Adrenal gland (tissue), 12 donors: Measurements from ENCODE around the gene ADAMTSL1. TPM values are rescaled to one million over a fixed set of nuclear protein-coding genes. Genes with fewer than 3 reads are reported as not detected.

ENCODE experiments used
- DNase-seq, 7 donors: peaks; one replicate each; pipeline ENCODE4 v3.0.0-alpha.2; 2019 to 2020
- H3K27ac ChIP-seq, 5 donors: fragments of 200-600 bp; sonication (generic) in 4 of 5; 1 replicate in 3 of 5; 2 replicates in 2 of 5; pipeline versions ENCODE4 v1.5.1 to v1.8.0; 2016 to 2020; ENCODE audit warnings: mild to moderate bottlenecking in 1 of 5
- H3K27me3 ChIP-seq: fragments of 200-600 bp; 2 replicates; pipeline ENCODE4 v1.8.0; 2021
- H3K36me3 ChIP-seq, 2 donors: fragments of 200-600 bp; replicated peaks in 1 of 2; 1 replicate in 1 of 2; 2 replicates in 1 of 2; pipeline versions ENCODE4 v1.5.1 to v1.8.0; 2018 to 2022
- H3K4me1 ChIP-seq, 2 donors: fragments of 200-600 bp; replicated peaks in 1 of 2; 1 replicate in 1 of 2; 2 replicates in 1 of 2; pipeline versions ENCODE4 v1.5.1 to v1.8.0; 2018 to 2021
- H3K4me3 ChIP-seq, 4 donors: fragments of 200-600 bp; sonication (generic) in 3 of 4; one replicate each; pipeline ENCODE4 v1.5.1; 2016 to 2018
- H3K9me3 ChIP-seq, 3 donors: fragments of 200-600 bp; sonication (generic) in 1 of 3; replicated peaks in 1 of 3; 1 replicate in 2 of 3; 2 replicates in 1 of 3; pipeline versions ENCODE4 v1.5.1 to v1.8.0; 2016 to 2021
- POLR2A ChIP-seq, 2 donors: fragments of 450-650 bp; IDR thresholded peaks; one replicate each; pipeline ENCODE4 v1.6.1; 2017; ENCODE audit warnings: antibody characterized with exemption in 2 of 2, mild to moderate bottlenecking in 2 of 2, moderate library complexity in 1 of 2
- WGBS, 4 donors: extraction: QIAGEN DNeasy Blood & Tissue Kit in 2 of 4; methylation state at CpG; one replicate each; pipeline versions ENCODE4 v1.1.5 to v1.1.7; 2013 to 2017; 5-methylcytosine and 5-hydroxymethylcytosine counted together
- intact Hi-C, 2 donors: fragments of 100-400 bp; cut with DNase I; formaldehyde crosslinking; loops; one replicate each; pipeline versions ENCODE4 v1.14.1 to v1.15.0; 2022 to 2023
- polyA plus RNA-seq, 3 donors: library from polyadenylated mRNA; stranded (reverse); fragments of 200-250 nt in 2 of 3; fragments of 350-450 nt in 1 of 3; fragmentation: Illumina TruSeq in 1 of 3; extraction: RNeasy Lipid Tissue Mini Kit (QIAGEN cat#74804) in 1 of 3; gene quantifications; one replicate each; pipeline ENCODE4 v1.2.3, GENCODE V29; 2013 to 2014
- total RNA-seq, 9 donors: library from RNA; depleted of rRNA in 4 of 9; stranded (reverse); fragments of >200 nt in 4 of 9; fragments of 120-200 nt in 1 of 9; fragmentation: NEBNext Ultra II Directional in 1 of 9; extraction: Animal tissue kit (Norgen Biotek cat#: 25700) in 1 of 9; gene quantifications; one replicate each; pipeline versions ENCODE4 v1.1.0 to v1.2.4, GENCODE V29; 2013 to 2023
- TF ChIP-seq, protein P1 (sequence below), 6 experiments: fragments of 450-650 bp in 4 of 6; fragments of 200-600 bp in 2 of 6; sonication (generic) in 1 of 6; IDR thresholded peaks; 1 replicate in 5 of 6; 2 replicates in 1 of 6; pipeline versions ENCODE4 v1.5.1 to v1.8.0; 2016 to 2021; ENCODE audit warnings: antibody characterized with exemption in 6 of 6, mild to moderate bottlenecking in 2 of 6, moderate library complexity in 1 of 6
- donor health status: healthy with polysubstance abuse.
- donor health status: Bipolar disorder and iron deficiency.
- donor health status: DM: yes; HTN: yes; CAD: no.
- donor health status: DM: no; HTN: no; CAD: no.
- donor health status: DM: no; HTN: no; CAD: no.
- donor health status: DM: yes; HTN: yes; CAD: no.

The ADAMTSL1 gene
- total and polyA plus RNA-seq, 12 donors: 4.9 to 38.1 (median 20.6) TPM

DNA sequence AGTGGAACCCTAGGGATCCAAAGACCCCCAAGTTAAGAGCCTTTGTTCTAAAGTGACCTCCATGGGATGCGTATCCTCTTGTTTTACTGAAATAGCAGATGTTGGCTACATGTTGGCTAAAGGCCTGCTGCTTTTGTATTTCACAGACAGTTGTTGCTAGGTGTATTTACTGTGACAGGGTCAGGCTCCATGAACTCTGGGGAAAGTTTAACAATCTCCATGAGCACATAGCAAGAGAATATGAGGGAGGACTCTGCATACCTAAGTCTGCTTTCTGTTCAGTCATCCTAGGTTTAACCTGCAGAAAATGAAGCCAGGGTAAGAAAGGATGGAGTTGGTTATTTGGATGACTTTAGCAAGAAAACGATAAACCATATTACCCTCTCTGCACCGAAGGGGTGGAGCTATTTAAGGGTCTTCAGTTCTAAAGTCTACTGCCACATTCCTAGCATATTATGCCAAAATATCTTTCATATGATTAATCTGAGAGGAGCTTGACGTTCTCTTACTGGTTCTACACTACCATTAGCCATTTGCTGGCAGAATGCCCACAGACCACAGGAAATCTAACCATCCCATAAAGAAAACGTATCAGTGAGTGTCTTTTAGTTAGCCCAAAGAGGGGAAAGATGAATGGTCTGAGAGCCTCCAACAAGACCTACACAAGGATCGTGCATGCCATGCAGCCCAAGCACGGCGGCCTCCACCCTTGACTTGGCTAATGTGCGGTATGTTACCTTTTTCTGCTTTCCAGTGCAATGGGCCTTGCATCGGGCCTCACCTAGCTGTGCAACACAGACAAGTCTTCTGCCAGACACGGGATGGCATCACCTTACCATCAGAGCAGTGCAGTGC lies 431.3 kb downstream of the ADAMTSL1 start:
- no peak overlapping the region for H3K27ac ChIP-seq
- no peak overlapping the region for H3K4me3 ChIP-seq
- H3K27me3 ChIP-seq: no peaks in the 10 kb centered on the region
- no peak for DNase-seq
- H3K9me3 ChIP-seq: peaks cover 0 to 4% (median 0%) of the 10 kb centered on the region in 3 donors
- H3K4me1 ChIP-seq: no peaks in the 10 kb centered on the region
- WGBS, 4 donors: 83 to 95% (median 92%) methylated on average over 10 to 11 of the region's 11 CpGs
- intact Hi-C loops: no loop called here
- no peak for TF ChIP-seq POLR2A (IDR thresholded peaks at IDR 0.05)
- TF ChIP-seq, protein P1, sequence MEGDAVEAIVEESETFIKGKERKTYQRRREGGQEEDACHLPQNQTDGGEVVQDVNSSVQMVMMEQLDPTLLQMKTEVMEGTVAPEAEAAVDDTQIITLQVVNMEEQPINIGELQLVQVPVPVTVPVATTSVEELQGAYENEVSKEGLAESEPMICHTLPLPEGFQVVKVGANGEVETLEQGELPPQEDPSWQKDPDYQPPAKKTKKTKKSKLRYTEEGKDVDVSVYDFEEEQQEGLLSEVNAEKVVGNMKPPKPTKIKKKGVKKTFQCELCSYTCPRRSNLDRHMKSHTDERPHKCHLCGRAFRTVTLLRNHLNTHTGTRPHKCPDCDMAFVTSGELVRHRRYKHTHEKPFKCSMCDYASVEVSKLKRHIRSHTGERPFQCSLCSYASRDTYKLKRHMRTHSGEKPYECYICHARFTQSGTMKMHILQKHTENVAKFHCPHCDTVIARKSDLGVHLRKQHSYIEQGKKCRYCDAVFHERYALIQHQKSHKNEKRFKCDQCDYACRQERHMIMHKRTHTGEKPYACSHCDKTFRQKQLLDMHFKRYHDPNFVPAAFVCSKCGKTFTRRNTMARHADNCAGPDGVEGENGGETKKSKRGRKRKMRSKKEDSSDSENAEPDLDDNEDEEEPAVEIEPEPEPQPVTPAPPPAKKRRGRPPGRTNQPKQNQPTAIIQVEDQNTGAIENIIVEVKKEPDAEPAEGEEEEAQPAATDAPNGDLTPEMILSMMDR (IDR thresholded peaks at IDR 0.05): no peak
- no peaks in the 10 kb centered on the region for H3K36me3 ChIP-seq

DNA sequence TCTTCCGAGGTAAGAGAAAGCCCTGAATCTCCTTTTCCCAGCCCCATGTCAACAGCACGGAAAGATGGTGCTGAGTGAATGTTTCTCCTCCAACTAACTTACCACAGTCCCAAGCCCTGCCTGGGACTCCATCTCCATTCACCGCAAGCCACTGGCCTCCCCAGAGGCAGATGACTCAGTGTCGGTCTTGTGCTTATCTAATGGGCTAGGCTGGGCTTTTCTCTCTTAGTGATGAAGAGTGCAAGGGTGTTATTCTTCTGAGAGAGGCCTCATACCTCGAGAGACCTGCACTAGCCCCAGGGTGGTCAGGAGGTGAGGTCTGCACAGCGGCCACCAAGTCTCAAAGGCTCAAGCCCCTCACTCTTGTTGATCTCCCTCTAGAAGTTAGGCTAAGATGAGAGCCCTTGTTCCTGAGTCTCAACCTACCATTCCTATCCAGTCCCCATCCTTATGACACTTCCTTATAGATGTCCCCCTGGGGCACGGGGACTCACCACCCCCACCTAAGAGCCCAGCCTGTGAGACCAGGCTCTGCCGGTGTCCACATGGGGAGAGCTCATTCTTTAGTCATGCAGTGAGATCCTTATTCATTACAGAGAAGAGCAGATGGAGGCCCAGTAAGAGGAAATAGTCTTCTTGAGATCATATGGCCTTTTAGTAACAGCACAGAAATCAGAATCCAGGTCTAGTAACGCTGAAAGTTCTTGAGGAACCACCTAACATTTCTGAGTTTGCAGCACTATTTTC lies 432.1 kb downstream of the ADAMTSL1 start:
- H3K27me3 ChIP-seq: no peaks in the 10 kb centered on the region
- H3K27ac ChIP-seq: no peak overlapping the region
- H3K4me1 ChIP-seq: no peaks in the 10 kb centered on the region
- no peak overlapping the region for H3K4me3 ChIP-seq
- H3K36me3 ChIP-seq: no peaks in the 10 kb centered on the region
- intact Hi-C loops: no loop called here
- no peak for DNase-seq
- H3K9me3 ChIP-seq: peaks cover 0 to 4% (median 0%) of the 10 kb centered on the region in 3 donors
- 90 to 97% (median 93%) methylated on average over 9 of the region's 9 CpGs for WGBS, 4 donors
- TF ChIP-seq POLR2A (IDR thresholded peaks at IDR 0.05): no peak
- TF ChIP-seq, protein P1 (IDR thresholded peaks at IDR 0.05): no peak

DNA sequence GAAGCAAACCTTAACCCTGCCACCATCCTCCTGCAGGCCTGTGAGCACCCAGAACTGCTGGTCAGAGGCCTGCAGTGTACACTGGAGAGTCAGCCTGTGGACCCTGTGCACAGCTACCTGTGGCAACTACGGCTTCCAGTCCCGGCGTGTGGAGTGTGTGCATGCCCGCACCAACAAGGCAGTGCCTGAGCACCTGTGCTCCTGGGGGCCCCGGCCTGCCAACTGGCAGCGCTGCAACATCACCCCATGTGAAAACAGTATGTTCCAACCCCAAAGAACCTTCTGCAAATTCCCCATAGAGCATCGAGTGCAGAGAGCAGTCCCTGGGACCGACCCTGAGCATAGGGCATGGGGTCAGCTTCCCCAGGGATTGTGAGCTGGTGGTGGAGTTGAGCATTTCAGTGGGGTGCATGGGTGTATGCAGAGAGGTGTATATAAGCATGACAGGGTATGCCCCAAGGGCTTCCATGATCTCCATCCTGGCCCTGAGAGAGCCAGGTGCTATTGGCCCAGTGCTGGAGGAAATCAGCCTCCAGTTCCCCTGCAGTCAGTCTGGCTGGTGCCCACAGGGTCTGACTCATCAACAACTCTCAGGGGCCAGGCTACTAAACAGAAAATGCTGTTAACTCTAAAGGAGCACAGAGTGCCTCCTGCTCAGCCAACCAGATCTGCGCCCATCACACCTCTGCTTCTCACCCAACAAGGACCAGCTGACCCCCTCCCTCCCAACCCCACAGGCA lies 432.9 kb downstream of the ADAMTSL1 start:
- Histone ChIP-seq H3K27me3 (no peaks in the 10 kb centered on the region), H3K4me1 (no peaks in the 10 kb centered on the region), H3K27ac (no peak overlapping the region), H3K9me3 (no peaks in the 10 kb centered on the region), H3K36me3 (no peaks in the 10 kb centered on the region), H3K4me3 (no peak overlapping the region)
- peak in 5 of 7 donors; percentile 11 to 47 (median 34) for DNase-seq
- TF ChIP-seq, protein P1 (IDR thresholded peaks at IDR 0.05): no peak
- no peak for TF ChIP-seq POLR2A (IDR thresholded peaks at IDR 0.05)
- 89 to 100% (median 94%) methylated on average over 5 to 9 of the region's 9 CpGs for WGBS, 4 donors
- intact Hi-C loops: no loop called here
